ENCODE measurements around the gene UBLCP1.

GRCh38 chr5:159317849-159318248 lies 54.8 kb downstream of the UBLCP1 start:
- no peak for TF ChIP-seq EP300 (IDR thresholded peaks at IDR 0.05; ENCODE audit: borderline replicate concordance in 1 of 2, low read depth in 2 of 2, low read length in 2 of 2)
- TF ChIP-seq YY1 (IDR thresholded peaks at IDR 0.05; ENCODE audit: low read depth, low read length), result no peak
- no peak for TF ChIP-seq CTCF (IDR thresholded peaks at IDR 0.05; ENCODE audit: control extremely low read depth in 1 of 3, insufficient read depth in 1 of 3, low read depth in 1 of 3, low read length in 3 of 3)
- TF ChIP-seq SRF (IDR thresholded peaks at IDR 0.05; ENCODE audit: low read depth, low read length), result no peak
- TF ChIP-seq POLR2A (IDR thresholded peaks at IDR 0.05; ENCODE audit: control extremely low read depth in 1 of 2, low read depth in 2 of 2, low read length in 2 of 2), result no peak
- no peak for TF ChIP-seq EZH2 (IDR thresholded peaks at IDR 0.05; ENCODE audit: low read depth, low read length, severe bottlenecking)
- TF ChIP-seq POLR2AphosphoS5 (IDR thresholded peaks at IDR 0.05; ENCODE audit: low read depth, low read length), result no peak
- no peak for TF ChIP-seq ZNF274 (IDR thresholded peaks at IDR 0.05; ENCODE audit: borderline replicate concordance, extremely low read depth, low read length)
- no peak for TF ChIP-seq TAF7 (optimal IDR thresholded peaks at IDR 0.05; ENCODE audit: borderline replicate concordance, low read depth, low read length)
- TF ChIP-seq TCF12 (IDR thresholded peaks at IDR 0.05; ENCODE audit: low read depth, low read length), result no peak
- TF ChIP-seq JUN (IDR thresholded peaks at IDR 0.05; ENCODE audit: low read depth, low read length), result no peak

Data from H1 (cell line).